SK-N-SH (cell line): ENCODE data around the gene KNDC1. TPM values are rescaled to one million over a fixed set of nuclear protein-coding genes. Genes with fewer than 3 reads are reported as not detected.
"Not testable (repeated sequence)": the region's sequence is repeated elsewhere in the genome, so short reads cannot be mapped to it uniquely, and the experiment has no call there.

ENCODE experiments used
- CTCF ChIA-PET: fragments of 300-600, 350-600 bp; formaldehyde crosslinking; extraction: SDS; loops from one replicate; lab custom pipeline; 2021; lab: Yijun Ruan, JAX
- POLR2A ChIA-PET: fragments of 350-600 bp; sonication (Branson Sonifier 250); formaldehyde crosslinking; extraction: SDS; loops from one replicate; lab custom pipeline; 2020; ENCODE audit warnings: antibody characterized with exemption, inconsistent platforms; lab: Yijun Ruan, JAX
- DNase-seq: peaks from one replicate; pipeline ENCODE4 v3.0.0; 2012
- H2AFZ ChIP-seq: fragments of 200-600 bp; sonication (generic); 2 replicates; pipeline ENCODE4 v1.8.1; 2016; ENCODE audit warnings: antibody characterized with exemption, mild to moderate bottlenecking, low read depth
- H3F3A ChIP-seq: fragments of 200-600 bp; sonication (generic); replicated peaks from 2 replicates; pipeline ENCODE3; 2016; ENCODE audit warnings: antibody characterized with exemption, mild to moderate bottlenecking; ENCODE audit not compliant: insufficient read depth
- H3K27ac ChIP-seq, 2 experiments: fragments of 200-500 bp in 1 of 2; fragments of 200-600 bp in 1 of 2; sonication (Bioruptor generic) in 1 of 2; sonication (generic), shearing (Covaris generic) in 1 of 2; 2 replicates each; pipeline versions ENCODE4 v1.5.1 to v1.6.1; 2014 to 2016; ENCODE audit warnings: low read depth in 2 of 2, inconsistent platforms in 1 of 2, low read length in 1 of 2, mild to moderate bottlenecking in 1 of 2, mixed read lengths in 1 of 2
- H3K27me3 ChIP-seq: fragments of 200-600 bp; sonication (generic), shearing (Covaris generic); 2 replicates; pipeline ENCODE4 v1.6.1; 2016; ENCODE audit warnings: mixed run types; ENCODE audit not compliant: insufficient read depth
- H3K36me3 ChIP-seq, 2 experiments: fragments of 200-500 bp in 1 of 2; fragments of 200-600 bp in 1 of 2; sonication (Bioruptor generic) in 1 of 2; sonication (generic) in 1 of 2; replicated peaks in 1 of 2; 2 replicates each; pipeline versions ENCODE3 to v1.5.1; 2014 to 2016; ENCODE audit warnings: low read length in 1 of 2, mild to moderate bottlenecking in 1 of 2; ENCODE audit not compliant: insufficient read depth in 2 of 2, control insufficient read depth in 1 of 2
- H3K4me1 ChIP-seq, 2 experiments: fragments of 200-500 bp in 1 of 2; fragments of 200-600 bp in 1 of 2; sonication (Bioruptor generic) in 1 of 2; sonication (generic), shearing (Covaris generic) in 1 of 2; 2 replicates each; pipeline versions ENCODE4 v1.5.1 to v1.6.1; 2014 to 2016; ENCODE audit warnings: low read depth in 1 of 2, low read length in 1 of 2, mixed run types in 1 of 2; ENCODE audit not compliant: insufficient read depth in 2 of 2, control insufficient read depth in 1 of 2
- H3K4me2 ChIP-seq: fragments of 200-600 bp; sonication (generic), shearing (Covaris generic); 2 replicates; pipeline ENCODE4 v1.6.1; 2017; ENCODE audit warnings: mixed run types
- H3K4me3 ChIP-seq, 2 experiments: fragments of 200-500 bp in 1 of 2; fragments of 200-600 bp in 1 of 2; sonication (Bioruptor generic) in 1 of 2; sonication (generic), shearing (Covaris generic) in 1 of 2; 2 replicates each; pipeline versions ENCODE4 v1.5.1 to v1.8.1; 2014 to 2016; ENCODE audit warnings: low read depth in 2 of 2, inconsistent platforms in 1 of 2, low read length in 1 of 2, mild to moderate bottlenecking in 1 of 2, mixed read lengths in 1 of 2, moderate library complexity in 1 of 2
- H3K79me2 ChIP-seq: fragments of 200-600 bp; sonication (generic); 2 replicates; pipeline ENCODE4 v1.8.1; 2017; ENCODE audit warnings: mild to moderate bottlenecking; ENCODE audit not compliant: insufficient read depth
- H3K9ac ChIP-seq: fragments of 200-600 bp; sonication (generic); 2 replicates; pipeline ENCODE4 v1.6.1; 2017; ENCODE audit warnings: mixed run types
- H3K9me2 ChIP-seq: fragments of 200-600 bp; sonication (generic); 2 replicates; pipeline ENCODE4 v1.6.1; 2017; ENCODE audit warnings: mixed run types
- H3K9me3 ChIP-seq: fragments of 200-600 bp; sonication (generic); 2 replicates; pipeline ENCODE4 v1.6.1; 2017; ENCODE audit warnings: mixed run types, mild to moderate bottlenecking, moderate library complexity
- H4K20me1 ChIP-seq: fragments of 200-600 bp; sonication (generic); 2 replicates; pipeline ENCODE4 v1.6.1; 2017; ENCODE audit warnings: mild to moderate bottlenecking, mixed run types; ENCODE audit not compliant: insufficient read depth
- CHD2 ChIP-seq: fragments of 150-350 bp; IDR thresholded peaks from 2 replicates; pipeline ENCODE4 v1.6.1; 2018; ENCODE audit warnings: low read length; ENCODE audit not compliant: partially characterized antibody
- ELF1 ChIP-seq: IDR thresholded peaks from 2 replicates; pipeline ENCODE4 v1.4.0; 2012
- EZH2phosphoT487 ChIP-seq: fragments of 200-600 bp; sonication (generic); IDR thresholded peaks from 2 replicates; pipeline ENCODE4 v1.6.1; 2017; ENCODE audit warnings: low read depth, mixed run types, mild to moderate bottlenecking, antibody characterized with exemption, moderate library complexity, borderline replicate concordance
- POLR2AphosphoS5 ChIP-seq: IDR thresholded peaks from 2 replicates; pipeline ENCODE4 v1.6.1; 2012; ENCODE audit warnings: low read depth, low read length
- RCOR1 ChIP-seq: fragments of 150-350 bp; IDR thresholded peaks from 2 replicates; pipeline ENCODE4 v1.6.1; 2017; ENCODE audit warnings: antibody characterized with exemption, low read length
- TCF12 ChIP-seq: IDR thresholded peaks from 2 replicates; pipeline ENCODE4 v1.4.0; 2012
- WGBS: methylation state at CpG from one replicate; pipeline ENCODE4 v1.1.6; 2017; ENCODE audit warnings: low lambda C conversion rate; 5-methylcytosine and 5-hydroxymethylcytosine counted together
- polyA plus RNA-seq, 3 experiments: library from polyadenylated mRNA; depleted of rRNA; stranded (reverse); fragments of >200 nt; gene quantifications; 2 replicates each; pipeline ENCODE4 v1.2.3, GENCODE V29; 2012
- TF ChIP-seq, protein P1 (sequence below): IDR thresholded peaks from 2 replicates; pipeline ENCODE4 v1.4.0; 2012; ENCODE audit warnings: low read depth, borderline replicate concordance
- TF ChIP-seq, protein P2 (sequence below): IDR thresholded peaks from 2 replicates; pipeline ENCODE4 v1.4.0; 2012; ENCODE audit warnings: low read depth

KNDC1 gene
- polyA plus RNA-seq, 1 of the 3 experiments (the other 2 are of a cell fraction), result 1.4 TPM

DNA sequence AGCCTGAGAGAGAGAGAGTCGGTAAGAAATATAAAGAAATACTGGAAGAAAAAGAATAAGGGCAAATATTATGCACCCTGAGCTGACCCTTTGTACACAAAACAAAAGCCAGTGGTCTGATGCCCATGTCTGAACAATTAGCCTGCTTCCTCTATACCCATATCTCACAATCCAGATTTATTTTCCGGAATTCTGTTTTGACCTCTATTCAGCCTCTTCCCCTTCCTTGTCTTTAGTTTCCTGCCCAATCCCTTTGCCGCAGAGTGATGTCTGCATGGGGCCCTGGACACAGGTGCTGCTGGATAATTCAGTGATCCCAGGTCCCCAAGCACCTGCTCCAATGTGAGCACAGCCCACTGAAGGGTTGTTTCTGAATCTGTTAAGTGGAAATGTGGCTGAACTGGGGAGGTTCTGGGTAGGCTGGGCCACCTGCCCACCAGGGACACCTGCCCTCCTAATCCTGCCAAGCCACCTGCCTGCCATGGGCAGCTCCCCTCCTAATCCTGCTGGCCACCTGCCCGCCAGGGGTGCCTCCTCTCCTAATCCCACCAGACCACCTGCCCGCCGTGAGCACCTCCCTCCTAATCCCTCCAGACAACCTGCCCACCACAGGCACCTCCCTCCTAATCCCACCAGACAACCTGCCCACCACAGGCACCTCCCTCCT is 49.3 kb upstream of the KNDC1 start:
- H3K9me3 ChIP-seq, result no peaks in the 10 kb centered on the region
- no peak for DNase-seq
- H3K79me2 ChIP-seq, result no peaks in the 10 kb centered on the region
- no peaks in the 10 kb centered on the region for H4K20me1 ChIP-seq
- H3K27me3 ChIP-seq, result no peaks in the 10 kb centered on the region
- no peaks in the 10 kb centered on the region for H3K9me2 ChIP-seq
- no peaks in the 10 kb centered on the region for H3F3A ChIP-seq
- H3K4me3 ChIP-seq, result no peak overlapping the region
- 59% methylated on average over 3 of the region's 6 CpGs for WGBS
- H2AFZ ChIP-seq, result no peak overlapping the region
- no peak for TF ChIP-seq POLR2AphosphoS5
- TF ChIP-seq, protein P1, sequence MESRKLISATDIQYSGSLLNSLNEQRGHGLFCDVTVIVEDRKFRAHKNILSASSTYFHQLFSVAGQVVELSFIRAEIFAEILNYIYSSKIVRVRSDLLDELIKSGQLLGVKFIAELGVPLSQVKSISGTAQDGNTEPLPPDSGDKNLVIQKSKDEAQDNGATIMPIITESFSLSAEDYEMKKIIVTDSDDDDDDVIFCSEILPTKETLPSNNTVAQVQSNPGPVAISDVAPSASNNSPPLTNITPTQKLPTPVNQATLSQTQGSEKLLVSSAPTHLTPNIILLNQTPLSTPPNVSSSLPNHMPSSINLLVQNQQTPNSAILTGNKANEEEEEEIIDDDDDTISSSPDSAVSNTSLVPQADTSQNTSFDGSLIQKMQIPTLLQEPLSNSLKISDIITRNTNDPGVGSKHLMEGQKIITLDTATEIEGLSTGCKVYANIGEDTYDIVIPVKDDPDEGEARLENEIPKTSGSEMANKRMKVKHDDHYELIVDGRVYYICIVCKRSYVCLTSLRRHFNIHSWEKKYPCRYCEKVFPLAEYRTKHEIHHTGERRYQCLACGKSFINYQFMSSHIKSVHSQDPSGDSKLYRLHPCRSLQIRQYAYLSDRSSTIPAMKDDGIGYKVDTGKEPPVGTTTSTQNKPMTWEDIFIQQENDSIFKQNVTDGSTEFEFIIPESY, result no peak
- H3K9ac ChIP-seq, result no peak overlapping the region
- no peak overlapping the region for H3K4me2 ChIP-seq
- no peaks in the 10 kb centered on the region for H3K4me1 ChIP-seq
- no peak overlapping the region for H3K27ac ChIP-seq
- ChIA-PET POLR2A (no interaction called here), CTCF (no interaction called here)
- no peaks in the 10 kb centered on the region for H3K36me3 ChIP-seq

DNA sequence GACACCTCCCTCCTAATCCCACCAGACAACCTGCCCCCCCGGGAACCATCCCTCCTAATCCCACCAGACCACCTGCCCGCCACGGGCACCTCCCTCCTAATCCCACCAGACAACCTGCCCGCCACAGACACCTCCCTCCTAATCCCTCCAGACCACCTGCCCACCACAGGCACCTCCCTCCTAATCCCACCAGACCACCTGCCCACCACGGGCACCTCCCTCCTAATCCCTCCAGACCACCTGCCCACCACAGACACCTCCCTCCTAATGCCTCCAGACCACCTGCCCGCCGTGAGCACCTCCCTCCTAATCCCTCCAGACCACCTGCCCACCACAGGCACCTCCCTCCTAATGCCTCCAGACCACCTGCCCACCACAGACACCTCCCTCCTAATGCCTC is 48.4 kb upstream of the KNDC1 start:
- 14% methylated on average over 6 of the region's 7 CpGs for WGBS
- H2AFZ ChIP-seq, H3K4me3 ChIP-seq, H3K79me2 ChIP-seq, CTCF ChIA-PET, POLR2A ChIA-PET, H3K9me3 ChIP-seq, H3K27me3 ChIP-seq, H3K9ac ChIP-seq, DNase-seq, H3F3A ChIP-seq, H3K27ac ChIP-seq, H3K9me2 ChIP-seq, H4K20me1 ChIP-seq, H3K4me1 ChIP-seq, H3K36me3 ChIP-seq, H3K4me2 ChIP-seq: not testable (repeated sequence)

DNA sequence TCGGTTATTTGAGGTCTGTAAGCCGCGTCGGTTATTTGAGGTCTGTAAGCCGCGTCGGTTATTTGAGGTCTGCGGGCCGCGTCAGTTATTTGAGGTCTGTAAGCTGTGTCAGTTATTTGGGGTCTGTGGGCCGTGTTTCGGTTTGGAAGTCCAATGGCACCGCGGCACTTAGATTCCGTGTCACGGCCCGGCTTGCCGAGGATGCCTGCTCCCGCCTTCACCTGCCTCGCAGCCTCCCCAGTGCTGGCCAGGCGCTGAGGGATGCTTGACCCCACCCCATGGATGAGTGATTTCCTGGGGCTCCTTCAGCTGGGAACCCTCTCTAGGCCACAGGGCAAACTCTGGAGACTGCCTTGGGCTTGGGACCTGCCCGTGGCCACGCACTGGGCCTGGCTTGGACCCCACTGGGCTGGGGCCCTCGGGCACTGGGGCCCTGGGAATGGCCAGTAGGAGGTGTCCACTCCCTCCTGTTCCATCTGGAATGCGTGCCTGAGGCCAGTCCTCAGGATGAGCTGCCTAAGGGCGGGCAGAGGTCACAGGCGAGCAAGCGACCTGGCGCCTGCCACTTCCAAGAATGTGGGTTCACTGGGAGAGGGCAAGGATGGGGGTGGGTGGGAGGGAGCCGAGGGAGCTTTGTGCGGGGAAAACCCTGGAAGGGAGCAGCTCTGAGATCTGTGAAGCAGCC is 46.7 kb upstream of the KNDC1 start:
- H3K36me3 ChIP-seq, result no peaks in the 10 kb centered on the region
- no peaks in the 10 kb centered on the region for H3K79me2 ChIP-seq
- H3K4me3 ChIP-seq, result no peak overlapping the region
- H4K20me1 ChIP-seq, result no peaks in the 10 kb centered on the region
- H3K27me3 ChIP-seq, result no peaks in the 10 kb centered on the region
- H3K27ac ChIP-seq, result no peak overlapping the region
- no peak overlapping the region for H2AFZ ChIP-seq
- no peak overlapping the region for H3K9ac ChIP-seq
- H3F3A ChIP-seq, result no peaks in the 10 kb centered on the region
- H3K9me2 ChIP-seq, result no peaks in the 10 kb centered on the region
- no peaks in the 10 kb centered on the region for H3K4me1 ChIP-seq
- TF ChIP-seq RCOR1, result no peak
- no peak for TF ChIP-seq ELF1
- no peak for TF ChIP-seq CHD2
- TF ChIP-seq, protein P2, sequence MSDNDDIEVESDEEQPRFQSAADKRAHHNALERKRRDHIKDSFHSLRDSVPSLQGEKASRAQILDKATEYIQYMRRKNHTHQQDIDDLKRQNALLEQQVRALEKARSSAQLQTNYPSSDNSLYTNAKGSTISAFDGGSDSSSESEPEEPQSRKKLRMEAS, result no peak
- TF ChIP-seq TCF12, result no peak
- TF ChIP-seq, protein P1, result no peak
- no peak for TF ChIP-seq EZH2phosphoT487
- TF ChIP-seq, all 33 proteins: peak for 0
- DNase-seq, result no peak
- WGBS, result 82% methylated on average over 28 of the region's 31 CpGs
- Histone ChIP-seq H3K9me3 (no peaks in the 10 kb centered on the region), H3K4me2 (no peak overlapping the region)
- ChIA-PET POLR2A (no interaction called here), CTCF (interaction anchor here (0.7 to 1.1 kb wide), 3 partner anchors 12 to 302 kb away, joined by 3 read pairs; no protein-coding TSS in a partner anchor)
